ENCODE data around the gene RNF166.

The RNF166 gene

DNA sequence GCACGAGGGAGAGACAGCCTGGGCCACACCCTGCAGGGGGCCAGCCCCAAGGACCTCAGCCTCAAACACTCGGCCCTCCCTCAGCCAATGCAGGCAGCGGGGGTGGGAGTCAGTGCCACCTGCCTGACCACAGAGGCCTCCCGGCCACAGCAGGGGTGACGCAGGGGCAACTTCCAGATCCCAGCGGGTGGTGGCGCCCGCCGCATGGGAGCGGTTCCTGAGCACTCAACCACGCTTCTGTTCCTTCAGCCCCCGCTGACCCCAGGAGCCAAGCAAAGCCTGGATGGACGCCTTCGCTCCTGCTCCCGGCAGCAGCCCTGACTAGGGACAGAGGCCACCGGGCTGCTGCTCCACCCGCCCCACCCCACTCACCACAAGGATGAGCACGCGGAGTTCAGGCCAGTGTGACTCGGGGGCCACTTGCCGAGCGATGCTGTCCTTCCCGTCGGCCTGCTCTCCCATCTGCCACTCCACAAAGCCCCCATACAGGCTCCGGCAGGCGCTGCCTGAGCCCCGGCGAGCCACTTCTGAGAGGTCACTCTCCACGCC is 50.4 kb downstream of the RNF166 start:
- no peak for DNase-seq (ENCODE audit: low read depth)
- in situ Hi-C loops (cut with HindIII; ENCODE audit: low sequenced_read_pairs), result no loop called here
- TF ChIP-seq, protein P1, sequence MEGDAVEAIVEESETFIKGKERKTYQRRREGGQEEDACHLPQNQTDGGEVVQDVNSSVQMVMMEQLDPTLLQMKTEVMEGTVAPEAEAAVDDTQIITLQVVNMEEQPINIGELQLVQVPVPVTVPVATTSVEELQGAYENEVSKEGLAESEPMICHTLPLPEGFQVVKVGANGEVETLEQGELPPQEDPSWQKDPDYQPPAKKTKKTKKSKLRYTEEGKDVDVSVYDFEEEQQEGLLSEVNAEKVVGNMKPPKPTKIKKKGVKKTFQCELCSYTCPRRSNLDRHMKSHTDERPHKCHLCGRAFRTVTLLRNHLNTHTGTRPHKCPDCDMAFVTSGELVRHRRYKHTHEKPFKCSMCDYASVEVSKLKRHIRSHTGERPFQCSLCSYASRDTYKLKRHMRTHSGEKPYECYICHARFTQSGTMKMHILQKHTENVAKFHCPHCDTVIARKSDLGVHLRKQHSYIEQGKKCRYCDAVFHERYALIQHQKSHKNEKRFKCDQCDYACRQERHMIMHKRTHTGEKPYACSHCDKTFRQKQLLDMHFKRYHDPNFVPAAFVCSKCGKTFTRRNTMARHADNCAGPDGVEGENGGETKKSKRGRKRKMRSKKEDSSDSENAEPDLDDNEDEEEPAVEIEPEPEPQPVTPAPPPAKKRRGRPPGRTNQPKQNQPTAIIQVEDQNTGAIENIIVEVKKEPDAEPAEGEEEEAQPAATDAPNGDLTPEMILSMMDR (IDR thresholded peaks at IDR 0.05; ENCODE audit: low read depth, low read length, missing control alignments), result no peak
- no peak overlapping the region for H3K4me3 ChIP-seq (ENCODE audit: low read depth, low read length)

DNA sequence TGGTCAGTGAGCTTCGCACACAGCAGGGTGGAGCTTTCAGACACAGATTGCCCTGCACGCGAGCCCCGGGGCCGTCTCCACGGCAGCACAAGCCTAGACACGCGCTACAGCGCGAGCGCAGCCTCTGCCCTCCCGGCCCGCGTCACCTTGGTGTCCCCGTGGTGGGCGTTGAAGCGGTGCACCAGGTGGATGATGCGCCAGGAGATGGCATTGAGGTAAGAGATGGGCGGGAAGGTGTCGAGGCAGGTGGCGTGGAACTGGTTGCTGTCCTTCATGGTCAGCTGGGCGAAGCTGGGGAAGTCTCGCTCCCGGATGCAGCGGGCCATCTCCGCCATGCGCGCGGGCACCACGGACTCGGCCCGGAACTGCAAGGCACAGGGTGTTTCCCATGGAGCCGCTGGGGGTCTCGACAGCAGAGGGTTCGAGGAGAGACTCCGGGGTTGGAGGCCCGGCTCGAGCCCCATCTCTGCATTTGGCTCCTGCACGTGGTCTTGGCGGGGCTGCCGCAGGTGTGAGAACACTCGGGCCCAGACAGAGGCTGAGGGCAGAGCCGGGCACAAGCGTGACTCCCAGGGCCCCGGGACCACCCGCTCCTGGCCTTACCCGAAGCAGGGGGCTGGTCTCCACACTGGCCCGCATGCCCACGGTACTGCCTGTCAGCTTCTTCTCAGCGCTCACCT is 51.0 kb downstream of the RNF166 start:
- no peak for DNase-seq (ENCODE audit: low read depth)
- no peak overlapping the region for H3K4me3 ChIP-seq (ENCODE audit: low read depth, low read length)
- TF ChIP-seq, protein P1 (IDR thresholded peaks at IDR 0.05; ENCODE audit: low read depth, low read length, missing control alignments), result no peak
- in situ Hi-C loops (cut with HindIII; ENCODE audit: low sequenced_read_pairs), result no loop called here

DNA sequence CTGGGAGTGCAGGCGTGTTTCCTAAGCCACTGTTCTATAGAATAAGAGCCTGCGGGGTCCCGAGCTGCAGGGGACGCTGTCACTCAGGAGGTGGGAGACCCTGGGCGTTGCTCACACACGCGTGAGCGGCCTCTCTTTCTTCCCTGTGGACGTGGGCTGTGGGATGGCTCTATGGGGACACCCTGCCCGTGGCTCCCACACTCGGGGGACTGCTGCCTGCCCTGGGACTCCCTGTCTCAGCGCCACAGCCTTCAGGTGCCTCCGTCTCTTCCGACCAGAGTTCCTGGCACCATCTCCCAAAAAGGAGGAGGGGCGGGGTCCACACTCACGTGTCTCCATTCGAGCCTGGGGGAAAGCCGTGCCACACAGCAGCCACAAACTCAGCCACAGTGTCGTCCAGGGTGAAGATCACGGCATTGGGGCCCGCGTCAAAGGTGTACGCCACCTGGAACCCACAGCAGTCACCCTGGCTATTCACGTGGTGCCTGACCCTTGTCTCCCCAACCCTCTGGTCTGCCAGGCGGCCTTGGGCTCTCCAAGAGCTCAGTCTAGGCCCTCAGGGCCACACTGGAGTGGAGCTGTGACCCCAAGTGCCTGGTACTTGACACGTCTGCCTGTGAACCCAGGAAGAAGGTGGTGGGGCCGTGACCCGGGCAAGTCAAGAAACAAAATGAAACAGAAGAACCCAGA is 51.7 kb downstream of the RNF166 start:
- TF ChIP-seq, protein P1 (IDR thresholded peaks at IDR 0.05; ENCODE audit: low read depth, low read length, missing control alignments), result no peak
- H3K4me3 ChIP-seq (ENCODE audit: low read depth, low read length), result no peak overlapping the region
- no peak for DNase-seq (ENCODE audit: low read depth)
- in situ Hi-C loops (cut with HindIII; ENCODE audit: low sequenced_read_pairs), result no loop called here

DNA sequence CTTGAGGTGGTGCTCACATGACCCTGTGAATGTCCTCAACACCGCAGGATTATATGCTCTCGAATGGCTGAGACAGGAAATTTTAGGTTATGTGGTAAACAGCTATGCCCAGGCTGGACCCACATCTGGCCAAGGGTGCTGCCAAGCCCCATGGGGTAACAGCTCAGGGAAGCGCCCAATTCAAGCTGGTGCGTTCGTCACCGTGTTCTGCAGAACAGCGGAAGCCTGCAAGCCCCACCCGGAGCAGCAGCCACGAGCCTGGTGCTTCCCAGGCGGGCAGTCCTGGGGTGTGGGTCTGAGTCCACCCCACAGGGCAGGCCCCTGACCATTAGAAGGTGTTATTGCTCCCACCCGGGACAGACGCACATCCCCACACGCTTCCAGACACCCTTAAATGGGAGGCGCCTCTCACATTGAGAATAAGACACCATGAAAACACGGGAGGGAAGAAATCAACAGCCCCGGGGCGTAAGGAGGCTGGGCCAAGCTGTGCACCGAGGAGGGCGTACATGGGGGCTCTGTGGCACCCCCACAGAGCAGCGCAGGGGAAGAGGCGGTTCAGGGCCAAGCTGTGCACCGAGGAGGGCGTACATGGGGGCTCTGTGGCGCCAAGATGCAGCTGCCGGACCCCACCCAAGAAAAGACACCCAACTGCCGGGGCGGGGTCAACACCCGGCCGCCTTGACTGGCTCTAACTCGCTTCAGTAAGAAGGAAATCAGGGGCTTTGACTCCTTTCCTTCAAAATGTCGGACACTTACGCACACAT is 52.4 kb downstream of the RNF166 start:
- in situ Hi-C loops (cut with HindIII; ENCODE audit: low sequenced_read_pairs), result no loop called here
- no peak overlapping the region for H3K4me3 ChIP-seq (ENCODE audit: low read depth, low read length)
- TF ChIP-seq, protein P1 (IDR thresholded peaks at IDR 0.05; ENCODE audit: low read depth, low read length, missing control alignments), result no peak
- no peak for DNase-seq (ENCODE audit: low read depth)

DNA sequence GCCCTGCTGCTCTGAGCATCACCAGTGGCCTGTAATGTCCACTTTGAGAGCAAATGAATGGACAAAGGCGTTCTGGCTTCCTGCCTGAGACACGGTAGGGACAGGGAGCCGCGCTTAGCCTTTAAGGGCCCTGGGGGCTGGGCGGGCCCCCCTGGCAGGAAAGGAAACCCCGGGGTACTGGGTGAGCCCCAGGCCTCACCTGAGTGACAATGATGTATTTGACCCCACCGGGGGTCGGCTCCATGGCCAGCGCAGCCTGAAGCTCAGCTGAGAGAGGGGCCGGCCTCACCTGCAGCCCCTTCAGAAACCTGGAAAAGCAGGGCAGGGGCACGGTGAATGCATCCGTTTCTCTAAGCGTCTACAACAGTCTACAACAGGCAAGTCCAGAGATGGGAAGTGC is 53.1 kb downstream of the RNF166 start:
- DNase-seq (ENCODE audit: low read depth), result no peak
- TF ChIP-seq, protein P1 (IDR thresholded peaks at IDR 0.05; ENCODE audit: low read depth, low read length, missing control alignments), result no peak
- no peak overlapping the region for H3K4me3 ChIP-seq (ENCODE audit: low read depth, low read length)
- in situ Hi-C loops (cut with HindIII; ENCODE audit: low sequenced_read_pairs), result no loop called here

DNA sequence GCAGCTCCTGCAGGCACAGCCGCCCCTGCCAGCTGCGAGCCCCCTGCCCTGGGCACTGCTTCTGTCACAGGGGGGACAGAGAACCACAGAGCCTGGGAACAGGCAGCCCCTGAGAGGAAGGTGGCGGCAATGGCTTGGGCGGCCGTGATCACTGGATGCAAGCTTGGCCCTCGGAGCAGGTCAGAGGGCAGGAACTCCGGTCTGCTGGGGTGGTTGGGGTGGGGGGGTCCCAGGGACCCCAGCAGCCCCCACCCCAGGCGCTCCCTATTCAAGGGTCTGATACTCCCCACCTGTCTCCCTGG is 53.5 kb downstream of the RNF166 start:
- in situ Hi-C loops (cut with HindIII; ENCODE audit: low sequenced_read_pairs), result no loop called here
- TF ChIP-seq, protein P1 (IDR thresholded peaks at IDR 0.05; ENCODE audit: low read depth, low read length, missing control alignments), result no peak
- DNase-seq (ENCODE audit: low read depth), result no peak
- no peak overlapping the region for H3K4me3 ChIP-seq (ENCODE audit: low read depth, low read length)
